Pulmonary artery endothelial cell (primary cell): ENCODE data around the gene USP36. TPM values are rescaled to one million over a fixed set of nuclear protein-coding genes. Genes with fewer than 3 reads are reported as not detected.
"Not testable (repeated sequence)": the region's sequence is repeated elsewhere in the genome, so short reads cannot be mapped to it uniquely, and the experiment has no call there.

Source experiments
- DNase-seq: peaks from one replicate; pipeline ENCODE4 v3.0.0-alpha.2; 2011; ENCODE audit warnings: low read depth, low spot score
- total RNA-seq: library from RNA; depleted of rRNA; stranded (reverse); fragments of >200 nt; gene quantifications from 2 replicates; pipeline ENCODE4 v1.2.3, GENCODE V29; 2014

USP36 gene
- total RNA-seq, result 18.9 and 19.1 TPM in 2 replicates

DNA sequence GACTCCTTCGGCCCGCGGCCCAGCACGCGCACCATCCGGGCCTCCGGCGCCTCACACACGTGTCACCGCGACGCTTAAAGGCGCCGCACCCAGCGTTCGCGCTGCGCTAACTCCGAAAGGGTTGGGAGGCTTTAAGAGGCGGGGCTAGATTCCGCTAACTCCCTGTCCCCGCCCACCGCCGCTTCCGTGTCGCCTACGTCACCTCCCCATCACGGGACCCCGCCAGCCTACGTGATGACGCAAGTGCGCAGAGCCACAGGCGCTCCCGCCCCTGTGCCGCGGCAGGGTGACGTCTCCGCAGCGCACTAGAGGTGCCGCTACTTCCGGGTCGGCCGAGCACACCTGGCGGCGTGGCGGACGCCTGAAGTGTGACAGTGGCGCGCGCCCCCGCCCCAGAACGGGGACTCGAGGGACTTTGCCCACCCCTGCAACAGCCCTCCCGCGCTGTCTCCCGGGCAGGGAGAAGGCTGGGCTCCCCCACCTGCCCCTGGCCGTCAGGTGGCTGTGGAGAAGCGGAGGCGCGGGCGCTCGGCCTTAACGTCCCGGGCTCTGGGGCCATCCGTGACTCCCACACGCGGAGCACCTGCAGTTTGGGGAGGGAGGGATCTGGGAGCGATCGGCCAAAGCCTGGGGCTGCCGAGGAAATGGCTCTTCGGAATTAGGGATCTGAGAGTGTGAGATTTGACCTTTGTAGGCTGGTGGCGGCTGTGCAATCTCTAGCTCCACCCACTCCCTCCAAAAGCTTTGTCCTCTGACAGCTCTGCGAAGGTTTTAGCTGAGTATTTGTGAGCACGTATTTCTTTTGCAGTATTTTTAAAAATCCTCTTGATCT, at the start of gene USP36:
Gene USP36, minus strand, starts transcription at position 35 of the 832 bp plus-strand sequence. CDS start 4,451 bp downstream, outside the sequence.
- DNase-seq, result peak; percentile 94

GRCh38 chr17:78890096-78890495, 49.5 kb upstream of the USP36 start:
- DNase-seq, result not testable (repeated sequence)

DNA sequence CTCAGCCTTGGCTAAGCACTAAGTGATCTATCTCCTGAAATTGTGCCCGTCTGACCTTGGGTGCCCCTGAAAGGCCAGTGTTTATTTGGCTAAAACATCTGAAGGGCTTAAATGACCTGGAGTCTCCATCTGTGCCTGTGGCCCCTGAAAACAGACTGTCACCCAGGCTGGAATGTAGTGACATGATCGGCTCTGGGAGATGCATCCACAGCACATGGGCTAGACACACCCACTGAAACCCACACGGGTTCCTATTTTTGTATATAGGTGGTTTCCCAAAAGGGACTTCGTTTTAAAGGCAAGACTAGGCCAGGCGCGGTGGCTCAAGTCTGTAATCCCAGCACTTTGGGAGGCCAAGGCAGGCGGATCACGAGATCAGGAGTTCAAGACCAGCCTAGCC, 48.9 kb upstream of the USP36 start:
- DNase-seq, result no peak

- DNase-seq, result no peak
These were observed 48.4 kb upstream of the USP36 start for GRCh38 chr17:78888941-78889518.

DNA sequence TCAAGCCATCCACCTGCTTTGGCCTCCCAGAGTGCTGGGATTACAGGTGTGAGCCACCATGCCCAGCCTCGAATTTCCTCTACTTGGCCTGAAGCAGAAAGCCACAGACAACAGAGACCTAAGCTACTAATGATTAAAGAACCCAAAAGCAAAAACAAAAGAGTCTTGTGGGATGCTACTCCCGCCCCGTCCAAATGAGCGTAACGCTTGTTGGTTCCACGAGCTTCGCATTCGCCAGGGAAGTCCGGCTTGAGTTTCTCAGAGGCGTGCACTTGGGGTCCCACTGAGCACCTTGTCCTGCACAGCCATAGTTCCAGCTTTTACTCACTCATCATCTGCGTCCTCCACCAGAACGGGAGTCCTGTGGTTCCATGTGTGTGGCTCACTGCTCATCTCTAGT, 46.3 kb upstream of the USP36 start:
- no peak for DNase-seq

DNA sequence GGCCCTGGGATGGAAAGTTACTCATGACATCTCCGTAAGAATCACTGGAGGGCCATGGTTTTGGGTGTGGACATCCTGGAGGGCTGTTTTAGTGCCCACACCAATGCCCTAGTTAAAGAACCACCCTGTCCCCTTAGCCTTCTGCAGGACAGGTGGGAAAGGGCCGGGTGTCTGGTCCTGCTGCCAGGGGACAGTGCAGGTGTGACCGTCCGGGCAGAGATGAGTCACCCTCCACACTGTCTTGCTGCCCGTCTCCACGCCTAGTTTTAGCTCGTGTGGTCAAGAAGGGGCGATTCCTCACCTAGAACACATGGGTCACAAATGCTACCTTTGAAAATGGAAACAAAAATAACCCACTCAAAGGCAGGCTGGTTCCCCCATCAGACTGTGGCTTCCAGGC, 45.3 kb upstream of the USP36 start:
- no peak for DNase-seq

- DNase-seq, result no peak
These were observed 44.5 kb upstream of the USP36 start for GRCh38 chr17:78884876-78885667.

GRCh38 chr17:78884148-78884825, 43.7 kb upstream of the USP36 start:
- no peak for DNase-seq

- peak; percentile 95 for DNase-seq
These were observed 43.0 kb upstream of the USP36 start for GRCh38 chr17:78883533-78884131.

DNA sequence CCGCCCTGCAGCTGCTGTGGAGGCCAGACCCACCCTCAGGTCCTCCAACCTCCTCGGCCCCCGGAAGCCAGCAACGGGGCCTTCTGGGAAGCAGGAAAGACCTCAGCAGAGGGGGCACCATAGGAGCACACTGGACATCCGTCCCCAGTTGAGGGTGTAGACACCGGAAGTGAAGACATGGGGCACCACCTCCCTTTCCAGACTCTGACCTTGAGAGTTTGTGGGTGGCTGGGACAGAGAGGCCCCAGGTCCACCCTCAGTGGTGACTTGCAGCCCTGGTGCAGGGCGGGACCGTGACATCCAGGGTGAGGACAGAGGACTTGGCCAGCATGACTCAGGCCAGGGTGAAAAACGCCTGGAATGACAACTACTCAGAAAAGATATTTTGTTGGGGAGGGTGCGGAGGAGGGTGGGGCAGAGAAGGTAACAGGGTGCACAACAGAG, 42.5 kb upstream of the USP36 start:
- no peak for DNase-seq

GRCh38 chr17:78882540-78883088, 42.0 kb upstream of the USP36 start:
- no peak for DNase-seq

- peak; percentile 54 for DNase-seq
These were observed 39.1 kb upstream of the USP36 start for GRCh38 chr17:78879635-78880186.

- DNase-seq, result no peak
These were observed 38.4 kb upstream of the USP36 start for GRCh38 chr17:78878871-78879527.

DNA sequence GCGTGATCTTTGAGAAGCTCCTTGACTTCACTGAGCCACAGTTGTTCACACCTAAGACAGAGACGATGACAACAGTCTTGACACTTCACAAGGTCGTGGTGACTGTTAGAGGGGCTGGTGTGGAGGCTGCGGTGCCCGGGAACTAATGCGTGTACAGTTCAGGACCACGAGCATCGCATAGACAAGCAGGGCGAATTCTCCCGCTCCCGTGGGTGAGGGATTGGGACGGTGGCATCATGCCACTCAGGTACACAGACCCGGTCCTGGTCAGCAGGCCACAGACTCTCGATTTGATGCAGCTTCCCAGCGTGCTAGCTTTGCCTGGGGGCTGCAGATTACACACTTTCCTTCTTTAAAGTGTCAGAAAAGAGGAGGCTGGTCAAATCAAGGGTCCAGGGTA, 37.6 kb upstream of the USP36 start:
- DNase-seq, result no peak

- DNase-seq, result not testable (repeated sequence)
These were observed 36.4 kb upstream of the USP36 start for GRCh38 chr17:78876954-78877517.

GRCh38 chr17:78876094-78876597, 35.5 kb upstream of the USP36 start:
- no peak for DNase-seq

DNA sequence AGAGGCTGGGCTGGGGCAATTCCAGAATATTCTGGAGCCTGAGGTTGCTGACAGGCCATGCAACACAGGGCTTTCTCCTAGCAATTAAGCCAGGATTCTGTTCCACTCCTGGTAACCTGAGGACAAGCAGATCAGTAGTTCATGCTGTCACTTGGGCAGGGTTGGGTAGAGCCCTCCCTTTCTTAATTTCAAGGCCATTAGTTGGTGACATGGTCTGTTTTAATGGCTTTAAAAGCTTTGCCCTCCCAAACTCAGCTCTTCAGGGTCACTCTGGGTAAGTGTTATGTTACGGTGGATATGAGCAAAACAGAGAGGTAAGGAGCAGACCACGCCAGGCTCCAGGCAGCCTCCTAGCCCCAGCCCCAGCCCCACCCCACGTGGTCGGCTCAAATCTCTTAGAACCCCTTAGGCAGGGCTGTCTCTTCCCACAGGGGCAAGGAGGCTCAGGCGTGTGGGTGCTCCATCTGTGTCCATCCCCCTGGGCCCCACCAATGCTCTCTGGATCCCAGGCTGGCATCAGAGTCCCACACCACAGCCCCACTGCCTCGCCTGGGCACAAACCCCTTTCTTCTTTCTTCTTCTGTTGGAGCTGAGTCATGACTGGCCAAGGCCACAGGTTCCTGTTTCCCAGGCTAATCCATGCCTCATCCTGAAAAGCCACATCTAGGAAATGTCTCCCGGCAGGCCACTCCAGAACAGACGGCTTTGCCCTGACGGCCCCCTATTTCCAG, 34.9 kb upstream of the USP36 start:
- DNase-seq, result peak; percentile 46

DNA sequence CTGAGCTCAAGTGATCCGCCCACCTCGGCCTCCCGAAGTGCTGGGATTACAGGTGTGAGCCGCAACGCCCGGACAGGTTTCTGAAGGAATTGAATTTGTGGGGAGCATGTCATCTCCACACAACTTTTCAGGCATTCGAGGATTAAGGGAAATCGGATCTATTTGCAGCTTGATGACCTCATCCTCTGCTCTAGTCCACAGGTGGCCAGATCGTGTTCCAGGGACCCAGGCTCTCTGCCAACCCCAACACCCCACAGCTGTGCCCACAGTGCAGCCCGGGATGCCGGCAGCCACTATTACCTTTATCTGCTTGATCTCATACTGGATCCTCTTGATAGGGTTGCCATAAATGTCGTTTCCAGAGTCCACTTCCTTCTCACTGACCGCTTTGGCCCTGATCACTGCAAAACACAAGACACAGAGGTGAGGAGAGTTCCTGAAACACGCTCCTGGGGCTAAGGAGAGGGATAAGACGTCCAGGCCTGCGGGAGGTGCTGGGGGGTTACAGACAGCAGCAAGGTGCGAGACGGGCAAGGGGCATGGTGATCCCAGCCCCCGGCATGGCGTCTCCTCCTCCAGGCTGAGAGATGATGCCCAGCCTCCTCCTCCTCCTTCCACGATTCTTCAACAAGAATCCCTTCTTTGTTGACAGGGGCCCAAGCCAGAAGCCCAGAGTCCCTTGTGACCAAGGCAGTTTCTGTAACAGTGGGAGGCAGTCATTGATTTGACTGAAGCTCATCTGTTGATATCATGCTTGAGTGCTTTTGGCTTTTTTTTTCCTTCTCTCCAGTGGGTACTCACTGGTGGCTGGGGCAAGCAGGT, 33.1 kb upstream of the USP36 start:
- DNase-seq, result peak; percentile 46
